Endometrial microvascular endothelial cells (primary cell): ENCODE results near the gene TTBK1. TPM values are rescaled to one million over a fixed set of nuclear protein-coding genes. Genes with fewer than 3 reads are reported as not detected.

Source experiments
- in situ Hi-C: cut with HindIII; loops from 2 replicates; pipeline ENCODE4 v1.10.0; 2017; ENCODE audit warnings: low sequenced_read_pairs, low pct_unique_long_range_greater_than_20kb; ENCODE audit errors: inconsistent ontology term
- total RNA-seq: library from RNA; depleted of rRNA; stranded (reverse); fragments of >200 nt; gene quantifications from one replicate; pipeline ENCODE4 v1.2.3, GENCODE V29; 2015; ENCODE audit errors: inconsistent ontology term

Gene TTBK1
- total RNA-seq, 1 donor from 2014 or later: not detected

- in situ Hi-C loops: no loop called here
Measured at GRCh38 chr6:43221046-43221972, 22.0 kb upstream of the TTBK1 start.

GRCh38 chr6:43222418-43223059 is 20.7 kb upstream of the TTBK1 start:
- in situ Hi-C loops: no loop called here

- in situ Hi-C loops: no loop called here
Measured at GRCh38 chr6:43223175-43223574, 20.1 kb upstream of the TTBK1 start.

GRCh38 chr6:43226192-43226851 is 17.0 kb upstream of the TTBK1 start:
- in situ Hi-C loops: no loop called here

GRCh38 chr6:43228951-43229802 is 14.1 kb upstream of the TTBK1 start, which contains the start of gene DNPH1:
Gene DNPH1 (minus strand): TSS chr6:43229481. CDS start chr6:43229456, 25 bp downstream.
- in situ Hi-C loops: no loop called here

GRCh38 chr6:43229803-43230620 is 13.3 kb upstream of the TTBK1 start:
- in situ Hi-C loops: no loop called here

GRCh38 chr6:43231053-43231452 is 12.2 kb upstream of the TTBK1 start:
- in situ Hi-C loops: no loop called here

- in situ Hi-C loops: no loop called here
Measured at GRCh38 chr6:43231735-43232450, 11.4 kb upstream of the TTBK1 start.

GRCh38 chr6:43235841-43236240 is 7.4 kb upstream of the TTBK1 start:
- in situ Hi-C loops: no loop called here

GRCh38 chr6:43239054-43239453 is 4.2 kb upstream of the TTBK1 start:
- in situ Hi-C loops: no loop called here

GRCh38 chr6:43240950-43241349 is 2.3 kb upstream of the TTBK1 start:
- in situ Hi-C loops: no loop called here

GRCh38 chr6:43241446-43241845 is 1.8 kb upstream of the TTBK1 start:
- in situ Hi-C loops: no loop called here

GRCh38 chr6:43243664-43244321 is 512 bp downstream of the TTBK1 start:
- in situ Hi-C loops: no loop called here

- in situ Hi-C loops: no loop called here
Measured at GRCh38 chr6:43246301-43247113, 3.2 kb downstream of the TTBK1 start.

- in situ Hi-C loops: no loop called here
Measured at GRCh38 chr6:43247114-43247999, 4.1 kb downstream of the TTBK1 start.
